Spleen (tissue), 11 donors: ENCODE results near the gene SPRR5. TPM values are rescaled to one million over a fixed set of nuclear protein-coding genes. Genes with fewer than 3 reads are reported as not detected.

ENCODE experiments used
- DNase-seq: peaks from one replicate; pipeline ENCODE4 v3.0.0-alpha.2; 2020
- H3K27ac ChIP-seq, 8 donors: fragments of 200-600 bp; sonication (generic) in 7 of 8; 1 replicate in 4 of 8; 2 replicates in 4 of 8; pipeline versions ENCODE4 v1.5.0 to v1.8.0; 2016 to 2021; ENCODE audit warnings: inconsistent platforms in 4 of 8, mild to moderate bottlenecking in 4 of 8, moderate library complexity in 1 of 8
- H3K27me3 ChIP-seq, 7 donors: fragments of 200-600 bp; sonication (generic) in 6 of 7; replicated peaks in 1 of 7; 1 replicate in 4 of 7; 2 replicates in 3 of 7; pipeline versions ENCODE4 v1.5.0 to v1.8.0; 2016 to 2021; ENCODE audit warnings: inconsistent platforms in 3 of 7, mild to moderate bottlenecking in 1 of 7
- H3K36me3 ChIP-seq, 6 donors: fragments of 200-600 bp; sonication (generic) in 5 of 6; 1 replicate in 4 of 6; 2 replicates in 2 of 6; pipeline versions ENCODE4 v1.5.0 to v1.8.0; 2016 to 2021; ENCODE audit warnings: inconsistent platforms in 2 of 6
- H3K4me1 ChIP-seq, 6 donors: fragments of 200-600 bp; sonication (generic) in 5 of 6; 1 replicate in 3 of 6; 2 replicates in 3 of 6; pipeline versions ENCODE4 v1.5.0 to v1.8.0; 2016 to 2021; ENCODE audit warnings: inconsistent platforms in 3 of 6
- H3K4me3 ChIP-seq, 8 donors: fragments of 200-600 bp; sonication (generic) in 7 of 8; 1 replicate in 4 of 8; 2 replicates in 4 of 8; pipeline versions ENCODE4 v1.5.0 to v1.8.0; 2016 to 2021; ENCODE audit warnings: inconsistent platforms in 4 of 8, mild to moderate bottlenecking in 4 of 8, moderate library complexity in 2 of 8
- H3K9me3 ChIP-seq, 8 donors: fragments of 200-600 bp; sonication (generic) in 7 of 8; 1 replicate in 4 of 8; 2 replicates in 4 of 8; pipeline versions ENCODE4 v1.5.0 to v1.8.0; 2016 to 2021; ENCODE audit warnings: inconsistent platforms in 4 of 8
- CTCF ChIP-seq, 11 experiments: fragments of 200-600 bp in 7 of 11; fragments of 450-650 bp in 4 of 11; sonication (generic) in 4 of 11; IDR thresholded peaks in 8 of 11; conservative IDR thresholded peaks in 3 of 11; 1 replicate in 7 of 11; 2 replicates in 4 of 11; pipeline versions ENCODE4 v1.4.0 to v1.8.0; 2016 to 2021; ENCODE audit warnings: antibody characterized with exemption in 11 of 11, inconsistent platforms in 4 of 11, mild to moderate bottlenecking in 1 of 11
- POLR2A ChIP-seq, 3 donors: fragments of 450-650 bp; IDR thresholded peaks; one replicate each; pipeline ENCODE4 v1.5.1; 2017; ENCODE audit warnings: antibody characterized with exemption in 3 of 3, mild to moderate bottlenecking in 1 of 3
- POLR2AphosphoS5 ChIP-seq, 3 donors: sonication (generic); formaldehyde crosslinking; IDR thresholded peaks; one replicate each; pipeline ENCODE4 v1.5.1; 2017; ENCODE audit warnings: antibody characterized with exemption in 3 of 3
- WGBS, 5 donors: extraction: QIAGEN DNeasy Blood & Tissue Kit in 3 of 5; methylation state at CpG; one replicate each; pipeline versions ENCODE4 v1.1.5 to v1.1.7; 2013 to 2018; 5-methylcytosine and 5-hydroxymethylcytosine counted together
- intact Hi-C: fragments of 100-400 bp; cut with DNase I; formaldehyde crosslinking; loops from one replicate; pipeline ENCODE4 v1.15.0; 2023; ENCODE audit warnings: low total_unique reads
- polyA plus RNA-seq, 3 donors: library from polyadenylated mRNA; stranded (reverse); fragments of 200-250 nt; gene quantifications; one replicate each; pipeline ENCODE4 v1.2.1, GENCODE V29; 2013
- total RNA-seq, 7 donors: library from RNA; depleted of rRNA in 3 of 7; stranded (reverse); fragments of >200 nt in 3 of 7; fragmentation: NEBNext Ultra II Directional in 4 of 7; extraction: Animal tissue kit (Norgen Biotek cat#: 25700) in 4 of 7; gene quantifications; one replicate each; pipeline versions ENCODE4 v1.1.0 to v1.2.1, GENCODE V29; 2016 to 2021
- donor health status: healthy with polysubstance abuse.
- donor health status: DM: no; HTN: no; CAD: no; lungs with moderate emphysema.
- donor health status: DM: no; HTN: no; CAD: no.
- donor health status: Bipolar disorder and iron deficiency.
- donor health status: healthy.
- donor health status: DM: no; HTN: no; CAD: no.
- donor health status: DM: yes; HTN: yes; CAD: no.

The SPRR5 gene
- total and polyA plus RNA-seq, 10 donors: not detected

GRCh38 chr1:152917794-152918193, 29.2 kb upstream of the SPRR5 start:
- Histone ChIP-seq H3K27ac (no peak overlapping the region), H3K36me3 (no peaks in the 10 kb centered on the region), H3K27me3 (peaks cover 0 to 4% (median 0%) of the 10 kb centered on the region in 7 donors), H3K4me3 (no peak overlapping the region), H3K9me3 (peaks cover 0 to 5% (median 0%) of the 10 kb centered on the region in 8 donors), H3K4me1 (no peaks in the 10 kb centered on the region)
- WGBS, 5 donors: 5 to 31% (median 14%) methylated on average over 3 of the region's 3 CpGs
- TF ChIP-seq POLR2A (IDR thresholded peaks at IDR 0.05) (no peak), CTCF (IDR thresholded peaks at IDR 0.05 in 8 of 11, conservative IDR thresholded peaks at IDR 0.05 in 3 of 11) (no peak)
- DNase-seq: no peak
- intact Hi-C loops: no loop called here

- H3K36me3 ChIP-seq: no peaks in the 10 kb centered on the region
- H3K27ac ChIP-seq: no peak overlapping the region
- no peak for DNase-seq
- peaks cover 0 to 5% (median 0%) of the 10 kb centered on the region in 8 donors for H3K9me3 ChIP-seq
- no peak for TF ChIP-seq POLR2A (IDR thresholded peaks at IDR 0.05)
- intact Hi-C loops: no loop called here
- no peak overlapping the region for H3K4me3 ChIP-seq
- H3K4me1 ChIP-seq: no peaks in the 10 kb centered on the region
- H3K27me3 ChIP-seq: peaks cover 0 to 4% (median 0%) of the 10 kb centered on the region in 7 donors
Observed at GRCh38 chr1:152919071-152919470, 27.9 kb upstream of the SPRR5 start.

GRCh38 chr1:152924191-152924590, 22.8 kb upstream of the SPRR5 start:
- Histone ChIP-seq H3K27me3 (no peaks in the 10 kb centered on the region), H3K9me3 (no peaks in the 10 kb centered on the region), H3K4me3 (no peak overlapping the region), H3K4me1 (no peaks in the 10 kb centered on the region), H3K36me3 (no peaks in the 10 kb centered on the region), H3K27ac (no peak overlapping the region)
- DNase-seq: no peak
- intact Hi-C loops: no loop called here
- TF ChIP-seq POLR2A (IDR thresholded peaks at IDR 0.05): no peak
- TF ChIP-seq POLR2AphosphoS5 (IDR thresholded peaks at IDR 0.05): no peak
- 43 to 67% (median 53%) methylated on average over 2 of the region's 2 CpGs for WGBS, 5 donors

- intact Hi-C loops: no loop called here
- WGBS, 5 donors: 61 to 71% (median 63%) methylated on average over 3 of the region's 3 CpGs
Observed at GRCh38 chr1:152926091-152926490, 20.9 kb upstream of the SPRR5 start.

GRCh38 chr1:152928671-152929070, 18.3 kb upstream of the SPRR5 start:
- Histone ChIP-seq H3K9me3 (no peaks in the 10 kb centered on the region), H3K27me3 (no peaks in the 10 kb centered on the region), H3K27ac (no peak overlapping the region), H3K4me3 (no peak overlapping the region), H3K4me1 (no peaks in the 10 kb centered on the region), H3K36me3 (no peaks in the 10 kb centered on the region)
- intact Hi-C loops: no loop called here
- no peak for DNase-seq
- no peak for TF ChIP-seq POLR2A (IDR thresholded peaks at IDR 0.05)
- TF ChIP-seq CTCF (IDR thresholded peaks at IDR 0.05 in 8 of 11, conservative IDR thresholded peaks at IDR 0.05 in 3 of 11): no peak
- no peak for TF ChIP-seq POLR2AphosphoS5 (IDR thresholded peaks at IDR 0.05)
- WGBS, 5 donors: 85 to 92% (median 91%) methylated on average over 3 of the region's 3 CpGs

More at GRCh38 chr1:152926091-152926490, 20.9 kb upstream of the SPRR5 start:
- no peaks in the 10 kb centered on the region for H3K4me1 ChIP-seq
- H3K27ac ChIP-seq: no peak overlapping the region
- no peak overlapping the region for H3K4me3 ChIP-seq
- H3K36me3 ChIP-seq: no peaks in the 10 kb centered on the region
- H3K9me3 ChIP-seq: no peaks in the 10 kb centered on the region
- DNase-seq: no peak
- no peaks in the 10 kb centered on the region for H3K27me3 ChIP-seq
- TF ChIP-seq POLR2AphosphoS5 (IDR thresholded peaks at IDR 0.05) (no peak), CTCF (IDR thresholded peaks at IDR 0.05 in 8 of 11, conservative IDR thresholded peaks at IDR 0.05 in 3 of 11) (no peak), POLR2A (IDR thresholded peaks at IDR 0.05) (no peak)
